Midbrain (tissue), 1 donor: ENCODE results near the gene KCNIP2.

Experiments
- DNase-seq: peaks from one replicate; lab custom pipeline; 2025; lab: John Stamatoyannopoulos, UW

The KCNIP2 gene

DNA sequence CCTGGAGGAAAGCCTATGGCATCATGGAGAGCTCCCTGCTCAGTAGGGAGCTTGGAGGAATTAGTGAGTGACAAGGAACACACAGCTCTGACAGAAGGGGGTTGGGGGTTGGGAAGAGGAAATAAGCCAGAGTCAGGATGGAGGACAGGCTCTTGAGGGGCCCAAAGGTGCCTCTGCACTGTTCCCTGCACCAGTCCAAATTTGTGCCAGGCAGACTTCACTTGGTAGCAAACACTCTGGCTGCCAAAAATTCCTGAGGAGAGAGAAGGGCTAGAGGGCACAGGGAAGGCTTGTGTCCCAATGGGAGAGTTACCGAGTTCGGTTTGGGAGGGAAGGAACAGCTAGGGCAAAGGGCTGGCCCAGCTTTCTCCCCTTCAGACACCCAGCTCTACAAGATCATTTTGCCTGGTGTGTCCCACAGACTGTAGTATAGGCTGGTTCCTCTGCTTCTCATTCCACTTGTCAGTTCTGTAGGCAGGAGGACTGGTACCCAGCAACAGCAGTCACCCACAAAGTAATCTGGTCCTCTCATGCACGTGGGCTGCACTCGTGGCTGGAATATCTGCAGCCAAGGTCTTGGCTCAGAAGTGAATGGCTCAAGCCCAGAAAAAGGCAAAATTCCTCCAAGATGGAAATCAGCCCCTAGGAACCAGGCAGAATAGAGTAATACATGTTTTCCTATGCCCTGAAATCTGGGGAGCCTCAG lies 8.0 kb upstream of the KCNIP2 start:
- peak; percentile 25 for DNase-seq

DNA sequence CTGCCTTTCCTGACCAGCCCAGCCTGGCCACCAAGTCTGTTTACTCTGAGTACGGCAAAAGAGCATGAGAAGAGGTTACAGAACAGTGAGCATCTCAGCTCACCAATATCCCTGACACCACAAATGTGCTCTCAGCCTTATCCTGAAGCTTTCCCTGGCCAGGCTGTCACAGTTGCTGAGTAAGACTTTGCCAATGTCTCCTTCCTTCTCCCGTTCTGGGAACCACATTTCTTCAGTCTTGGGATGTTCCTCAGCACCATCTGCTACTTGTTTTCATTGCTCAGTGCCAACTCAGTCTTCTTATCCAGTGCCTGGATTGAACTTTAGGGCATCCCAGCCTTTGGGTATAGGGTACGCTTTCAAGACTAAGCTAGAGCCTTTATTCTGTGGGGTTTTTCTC lies 7.1 kb upstream of the KCNIP2 start:
- DNase-seq = no peak

GRCh38 chr10:101848894-101849351 lies 5.3 kb upstream of the KCNIP2 start:
- no peak for DNase-seq

DNA sequence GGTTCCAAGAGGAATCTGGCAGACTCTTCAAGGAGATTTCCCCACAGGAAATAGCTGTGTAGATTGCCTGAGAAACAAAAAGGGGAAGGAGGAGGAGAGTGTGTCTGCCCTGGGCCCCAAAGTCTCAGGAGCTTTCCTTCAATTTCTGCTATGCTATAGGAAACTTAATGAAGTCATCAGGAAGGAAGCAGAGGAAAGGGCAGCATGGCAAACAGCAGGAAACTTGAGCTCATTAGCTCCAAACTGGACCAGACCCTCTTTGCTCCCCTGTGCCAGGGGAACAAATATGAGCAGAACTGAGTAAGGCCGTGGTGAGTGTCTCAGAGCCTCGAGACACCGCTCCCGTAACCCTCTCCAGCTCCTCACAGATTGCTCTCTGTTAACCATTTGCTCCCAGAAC lies 4.8 kb upstream of the KCNIP2 start:
- DNase-seq = no peak

DNA sequence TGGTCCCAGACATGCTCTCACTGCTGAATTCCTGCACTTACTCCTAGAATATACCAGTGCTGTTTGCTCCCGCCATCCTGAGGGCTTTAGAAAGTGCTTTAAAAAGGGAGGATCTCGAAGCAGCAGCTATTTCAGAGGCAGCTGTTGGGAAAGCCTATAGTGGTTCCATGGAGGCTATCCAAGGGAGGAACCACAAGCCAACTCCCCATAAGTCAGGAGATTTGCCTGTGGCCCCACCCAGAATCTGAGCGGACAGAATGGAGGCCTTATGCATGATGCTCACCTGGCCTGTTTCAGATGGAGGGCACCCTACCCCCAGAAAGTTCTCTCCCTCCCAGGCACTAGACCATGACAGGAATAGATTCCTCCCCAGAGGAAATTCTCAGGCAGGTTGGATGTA lies 2.3 kb upstream of the KCNIP2 start:
- DNase-seq = no peak

DNA sequence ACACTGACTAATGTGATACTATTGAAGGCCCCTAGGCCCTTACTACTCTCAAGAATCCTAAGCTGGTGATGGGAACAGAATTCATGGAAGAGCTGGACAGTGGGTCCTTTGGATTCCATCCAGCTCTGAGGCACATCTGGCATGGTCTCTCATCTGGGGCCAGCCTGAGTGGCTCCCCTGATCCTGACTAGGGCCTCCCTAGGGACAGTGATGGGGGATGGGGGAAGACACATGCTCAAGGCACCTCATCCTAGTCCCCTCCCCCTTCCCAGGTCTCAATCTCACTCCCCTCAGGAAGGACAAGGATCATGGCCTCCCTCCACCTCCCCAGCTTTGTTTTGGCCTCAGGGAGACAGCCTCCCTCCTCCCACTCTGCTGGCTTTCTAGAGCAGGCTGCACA lies 1.8 kb downstream of the KCNIP2 start:
- DNase-seq = no peak

DNA sequence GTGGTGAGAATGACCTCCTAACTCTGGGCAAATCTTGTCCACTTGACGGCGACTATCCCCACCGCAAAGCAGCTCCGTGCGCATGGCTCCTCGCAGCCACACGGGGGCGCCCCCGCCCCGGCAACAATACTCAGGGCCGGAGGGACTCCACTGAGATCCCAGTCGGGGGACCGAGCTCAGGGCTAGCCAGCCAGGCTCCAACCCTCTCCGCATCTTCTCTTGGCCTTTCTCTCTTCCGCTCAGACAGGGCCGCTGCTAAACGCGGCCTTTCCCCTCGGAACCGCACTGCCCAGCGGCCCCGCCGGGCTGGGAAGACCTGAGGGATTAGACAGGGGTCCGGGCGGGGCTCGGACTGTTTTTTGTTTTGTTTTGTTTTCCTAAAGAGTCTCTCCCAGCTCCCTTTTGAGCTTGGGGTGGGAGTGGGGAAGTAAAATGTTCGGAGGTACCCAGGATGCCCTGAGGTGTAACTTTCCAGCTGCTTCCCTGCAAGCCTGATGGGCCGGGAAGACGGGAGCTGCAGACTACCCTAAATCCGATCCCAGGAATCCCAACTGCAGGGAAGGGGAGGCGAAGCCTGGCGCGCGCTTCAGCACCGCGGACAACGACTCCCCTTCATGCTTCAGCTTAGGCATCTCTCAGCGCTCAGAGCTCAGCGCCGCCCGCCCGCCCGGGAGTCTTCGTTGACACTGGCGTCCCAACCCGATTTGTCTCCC lies 2.7 kb downstream of the KCNIP2 start:
- peak; percentile 91 for DNase-seq

- peak; percentile 44 for DNase-seq
These were observed 3.4 kb downstream of the KCNIP2 start for GRCh38 chr10:101840102-101840684.

GRCh38 chr10:101839416-101840063 lies 4.1 kb downstream of the KCNIP2 start:
- DNase-seq = peak; percentile 23

DNA sequence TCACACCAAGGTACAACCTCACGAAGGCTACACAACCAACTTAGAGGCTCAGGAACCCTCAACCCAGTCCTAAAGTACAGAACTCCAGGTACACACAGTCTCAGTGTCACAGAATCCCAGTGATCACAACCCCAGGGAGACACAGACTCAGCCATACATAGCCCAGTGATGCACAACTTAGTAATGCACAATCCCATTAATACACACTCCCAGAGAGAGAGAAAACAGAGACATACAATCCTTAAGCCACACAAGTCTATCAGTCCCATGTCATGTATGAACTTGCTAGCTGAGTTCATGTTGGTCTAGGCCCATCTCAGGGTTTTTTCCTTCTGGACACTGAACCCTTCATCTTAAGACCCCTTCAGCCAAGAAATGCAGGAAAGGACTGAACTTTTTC lies 4.6 kb downstream of the KCNIP2 start:
- DNase-seq = no peak

DNA sequence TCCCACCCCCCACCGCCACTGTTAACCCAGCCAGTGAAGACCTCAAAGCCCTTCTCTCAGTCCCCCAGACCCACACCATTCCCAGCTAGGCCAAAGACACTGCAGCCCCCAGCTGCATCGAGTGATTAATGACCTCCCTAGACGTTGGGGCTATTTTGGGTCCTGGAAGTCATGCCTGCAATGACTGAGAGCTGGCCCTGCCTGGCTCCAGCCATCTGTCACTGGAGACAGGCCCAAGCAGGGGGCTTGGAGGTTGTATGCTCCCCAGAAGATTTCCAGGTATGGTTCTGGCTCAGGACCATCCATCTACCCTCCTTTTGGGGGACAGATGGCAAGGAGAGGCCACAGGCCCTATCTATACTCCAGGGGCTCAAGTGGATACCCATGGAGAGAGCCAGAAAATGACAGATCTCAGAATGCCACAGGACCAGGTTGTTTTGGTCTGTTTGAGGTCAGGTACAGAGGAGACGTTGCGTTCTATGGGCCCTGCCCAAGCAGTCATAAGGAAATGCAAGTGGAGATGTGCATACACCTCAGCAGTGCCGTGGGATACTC lies 5.1 kb downstream of the KCNIP2 start:
- DNase-seq = no peak

DNA sequence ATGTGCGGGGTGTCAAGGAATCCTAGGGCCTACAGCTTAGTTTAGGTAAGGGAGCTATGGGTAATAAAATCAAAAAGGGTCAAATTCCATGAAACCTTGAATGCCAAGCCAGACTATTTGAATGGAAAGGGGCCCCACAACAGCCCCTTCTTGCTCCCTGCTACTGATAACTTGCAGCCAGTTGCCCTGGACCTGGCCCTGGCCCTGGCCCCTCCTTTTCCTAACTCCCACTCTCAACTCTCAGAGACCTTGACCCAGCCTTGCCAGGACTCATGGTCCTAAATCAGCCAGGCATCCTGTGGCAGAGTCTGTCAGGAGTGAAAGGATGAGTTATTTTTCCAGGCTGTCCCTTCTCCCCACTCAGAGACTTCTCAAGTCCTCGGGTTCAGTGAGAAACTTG lies 5.9 kb downstream of the KCNIP2 start:
- no peak for DNase-seq

GRCh38 chr10:101835362-101835761 lies 8.2 kb downstream of the KCNIP2 start:
- DNase-seq = no peak

GRCh38 chr10:101834341-101834740 lies 9.3 kb downstream of the KCNIP2 start:
- DNase-seq = no peak

DNA sequence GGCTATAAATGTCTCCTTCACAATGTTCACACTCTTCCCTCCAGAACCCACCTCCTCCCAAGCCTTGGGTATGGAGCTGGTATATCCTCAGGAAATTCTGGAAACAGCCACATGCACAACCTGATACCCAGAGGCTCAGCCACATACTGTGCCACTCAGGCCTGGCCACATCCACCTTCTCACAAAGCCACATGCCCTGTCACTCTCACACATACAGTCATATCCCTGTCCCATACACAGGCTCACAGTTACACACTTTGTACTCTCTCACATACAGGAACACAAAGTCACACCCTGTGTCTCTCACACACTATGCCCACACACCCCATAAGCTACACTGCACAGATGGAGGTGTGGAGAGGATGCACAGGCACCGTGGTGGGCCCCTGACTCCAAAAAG lies 10.1 kb downstream of the KCNIP2 start:
- DNase-seq = no peak

DNA sequence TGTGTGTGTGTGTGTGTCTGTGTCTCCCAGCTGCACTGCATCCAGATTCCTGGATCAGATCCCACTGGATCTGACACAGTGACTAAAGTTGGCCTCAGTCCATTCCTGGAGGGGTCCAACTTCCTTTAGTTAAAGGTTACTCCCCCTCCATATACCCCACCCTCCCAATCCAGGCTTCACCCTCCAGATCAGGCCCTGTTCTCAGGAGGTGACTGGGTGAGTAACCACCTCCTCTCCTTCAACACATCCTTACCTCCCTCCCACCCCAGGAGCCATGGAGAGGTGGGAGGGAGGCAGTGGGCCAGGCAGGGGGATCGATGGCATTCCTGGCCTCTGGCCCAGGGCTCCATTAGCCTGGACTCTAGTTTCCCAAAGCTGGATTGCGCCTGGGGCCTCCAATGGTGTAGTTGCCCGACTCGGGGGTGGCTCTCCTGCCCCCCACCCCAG lies 11.3 kb downstream of the KCNIP2 start:
- no peak for DNase-seq

GRCh38 chr10:101831169-101831811 lies 12.3 kb downstream of the KCNIP2 start:
- DNase-seq = no peak

GRCh38 chr10:101830322-101831168 lies 13.1 kb downstream of the KCNIP2 start:
- peak; percentile 25 for DNase-seq

DNA sequence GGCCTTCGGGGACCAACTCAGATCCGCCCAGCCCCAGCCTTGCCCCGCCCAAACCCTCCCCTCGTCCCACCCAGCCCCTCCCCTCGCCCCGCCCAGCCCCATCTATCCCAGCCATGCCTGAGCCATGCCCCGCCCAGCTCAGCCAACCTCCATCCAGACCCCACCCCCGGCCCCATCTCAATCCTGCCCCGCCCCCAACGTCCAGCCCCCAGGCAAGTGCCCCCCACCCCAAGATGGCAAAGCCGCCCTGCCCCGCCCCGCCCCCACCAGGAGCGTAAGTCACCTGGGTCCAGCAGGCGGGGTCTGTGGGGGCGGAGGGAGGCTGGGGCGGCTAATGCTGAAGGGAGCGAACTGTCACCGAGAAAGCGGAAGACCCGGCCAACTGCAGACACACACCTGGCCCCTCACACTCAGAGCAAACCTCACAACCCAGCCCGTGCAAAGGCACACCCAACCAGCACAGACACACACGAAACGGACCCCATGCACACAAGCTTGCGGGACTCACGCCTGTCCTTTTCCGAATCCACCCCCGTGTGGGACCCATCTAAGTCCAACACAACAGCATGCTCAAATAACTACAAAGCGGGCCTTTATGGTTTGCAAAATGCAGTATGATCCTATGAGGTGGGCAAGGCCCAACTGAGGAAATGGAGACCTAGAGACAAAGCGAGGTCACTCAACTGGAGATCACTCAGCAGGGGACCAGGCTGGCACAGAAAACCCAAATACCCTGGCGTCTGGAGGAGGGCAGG lies 13.9 kb downstream of the KCNIP2 start:
- no peak for DNase-seq
